Coronary artery (tissue), 2 donors: ENCODE data around the gene SPAM1.
"Not testable (repeated sequence)": the region's sequence is repeated elsewhere in the genome, so short reads cannot be mapped to it uniquely, and the experiment has no call there.

Source experiments
- DNase-seq: peaks from one replicate; pipeline ENCODE4 v3.0.0-alpha.2; 2017; ENCODE audit warnings: low spot score
- H3K27ac ChIP-seq, 2 donors: fragments of 200-600 bp; sonication (generic); one replicate each; pipeline ENCODE4 v1.5.1; 2016 to 2019
- H3K4me3 ChIP-seq: fragments of 200-600 bp; sonication (generic); 2 replicates; pipeline ENCODE4 v1.5.1; 2016; ENCODE audit warnings: mild to moderate bottlenecking, moderate library complexity
- TF ChIP-seq, protein P1 (sequence below): fragments of 200-600 bp; sonication (generic); IDR thresholded peaks from one replicate; pipeline ENCODE4 v1.5.1; 2019; ENCODE audit warnings: antibody characterized with exemption

The SPAM1 gene

DNA sequence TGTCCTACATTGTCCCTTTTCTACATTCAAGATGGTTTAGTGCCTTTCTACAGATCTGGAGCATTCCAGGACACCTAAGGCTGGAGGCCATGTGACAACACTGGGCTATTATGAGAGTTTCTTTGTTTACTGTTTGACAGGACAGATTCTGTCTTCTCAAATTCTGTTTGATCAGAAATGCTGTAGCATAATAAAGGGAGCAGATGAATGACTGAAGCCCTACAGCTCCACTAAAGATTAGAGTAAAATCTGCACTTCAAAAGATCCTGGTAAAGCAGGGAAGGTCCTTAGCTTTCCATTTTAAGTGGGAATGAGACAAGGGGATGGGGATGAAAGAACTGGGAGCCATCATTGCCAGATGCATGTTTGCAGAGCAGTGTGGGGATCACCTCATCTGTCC, 69.4 kb downstream of the SPAM1 start:
- TF ChIP-seq, protein P1, sequence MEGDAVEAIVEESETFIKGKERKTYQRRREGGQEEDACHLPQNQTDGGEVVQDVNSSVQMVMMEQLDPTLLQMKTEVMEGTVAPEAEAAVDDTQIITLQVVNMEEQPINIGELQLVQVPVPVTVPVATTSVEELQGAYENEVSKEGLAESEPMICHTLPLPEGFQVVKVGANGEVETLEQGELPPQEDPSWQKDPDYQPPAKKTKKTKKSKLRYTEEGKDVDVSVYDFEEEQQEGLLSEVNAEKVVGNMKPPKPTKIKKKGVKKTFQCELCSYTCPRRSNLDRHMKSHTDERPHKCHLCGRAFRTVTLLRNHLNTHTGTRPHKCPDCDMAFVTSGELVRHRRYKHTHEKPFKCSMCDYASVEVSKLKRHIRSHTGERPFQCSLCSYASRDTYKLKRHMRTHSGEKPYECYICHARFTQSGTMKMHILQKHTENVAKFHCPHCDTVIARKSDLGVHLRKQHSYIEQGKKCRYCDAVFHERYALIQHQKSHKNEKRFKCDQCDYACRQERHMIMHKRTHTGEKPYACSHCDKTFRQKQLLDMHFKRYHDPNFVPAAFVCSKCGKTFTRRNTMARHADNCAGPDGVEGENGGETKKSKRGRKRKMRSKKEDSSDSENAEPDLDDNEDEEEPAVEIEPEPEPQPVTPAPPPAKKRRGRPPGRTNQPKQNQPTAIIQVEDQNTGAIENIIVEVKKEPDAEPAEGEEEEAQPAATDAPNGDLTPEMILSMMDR = no peak
- no peak overlapping the region for H3K4me3 ChIP-seq
- H3K27ac ChIP-seq = no peak overlapping the region
- no peak for DNase-seq

GRCh38 chr7:123995617-123996326, 70.7 kb downstream of the SPAM1 start:
- no peak overlapping the region for H3K4me3 ChIP-seq
- TF ChIP-seq, protein P1 = no peak
- no peak for DNase-seq
- H3K27ac ChIP-seq = no peak overlapping the region

DNA sequence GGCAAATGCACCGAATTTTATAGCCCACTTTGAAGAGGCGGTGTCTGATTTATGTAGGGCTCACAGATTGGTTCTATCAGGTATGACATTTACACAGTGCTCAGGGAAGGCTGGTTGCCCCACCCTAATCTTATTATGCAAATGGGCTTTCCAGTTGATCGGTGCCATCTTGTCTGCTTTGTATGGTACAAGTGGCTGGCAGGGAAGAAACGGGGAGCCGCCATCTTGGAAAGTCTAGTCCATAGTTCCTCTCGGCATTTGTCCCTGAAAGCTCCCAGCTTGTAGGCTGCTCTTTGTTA, 71.2 kb downstream of the SPAM1 start:
- DNase-seq = no peak
- Histone ChIP-seq H3K4me3 (no peak overlapping the region), H3K27ac (no peak overlapping the region)
- TF ChIP-seq, protein P1 = no peak

DNA sequence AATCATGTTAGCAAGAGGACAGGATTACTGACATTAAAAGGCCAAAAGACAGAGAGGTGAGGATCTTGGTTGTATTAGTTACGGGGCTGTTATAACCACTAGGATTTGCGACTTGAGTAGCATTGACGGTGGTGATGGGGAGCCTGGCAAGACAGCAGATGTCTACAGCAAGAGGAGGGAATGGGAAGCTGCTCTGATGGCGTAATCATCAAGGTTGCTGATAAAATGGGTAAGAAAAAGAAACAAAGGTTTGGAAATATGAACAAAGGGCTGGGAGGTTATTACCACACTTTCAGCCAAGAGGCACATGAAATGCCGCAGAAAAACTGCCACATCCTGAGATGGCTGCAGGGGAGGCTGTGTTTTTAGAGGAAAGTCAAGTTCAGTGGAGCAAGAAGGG, 73.9 kb downstream of the SPAM1 start:
- no peak overlapping the region for H3K4me3 ChIP-seq
- TF ChIP-seq, protein P1 = no peak
- no peak for DNase-seq
- no peak overlapping the region for H3K27ac ChIP-seq

DNA sequence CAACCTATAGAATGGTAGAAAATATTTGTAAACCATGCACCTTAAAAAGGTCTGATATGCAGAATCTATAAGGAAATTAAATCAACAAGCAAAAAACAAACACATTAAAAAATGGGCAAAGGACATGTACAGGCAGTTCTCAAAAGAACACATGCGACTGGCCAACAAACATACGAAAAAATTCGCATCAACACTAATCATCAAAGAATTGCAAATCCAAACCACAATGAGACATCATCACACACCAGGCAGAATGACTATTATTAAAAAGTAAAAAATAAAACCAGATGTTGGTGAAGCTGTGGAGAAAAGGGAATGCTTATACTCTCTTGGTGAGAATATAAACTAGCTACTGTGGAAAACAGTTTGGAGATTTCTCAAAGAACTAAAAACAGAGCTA, 74.7 kb downstream of the SPAM1 start:
- no peak overlapping the region for H3K4me3 ChIP-seq
- DNase-seq = no peak
- no peak overlapping the region for H3K27ac ChIP-seq
- TF ChIP-seq, protein P1 = no peak

- not testable (repeated sequence) for H3K4me3 ChIP-seq, H3K27ac ChIP-seq, DNase-seq
These were observed 83.3 kb downstream of the SPAM1 start for GRCh38 chr7:124008296-124008695.

- H3K27ac ChIP-seq = no peak overlapping the region
- TF ChIP-seq, protein P1 = no peak
- DNase-seq = no peak
- no peak overlapping the region for H3K4me3 ChIP-seq
These were observed 84.3 kb downstream of the SPAM1 start for GRCh38 chr7:124009321-124009720.
